ENCODE data around the gene ACOT6.
"Not testable (repeated sequence)": the region's sequence is repeated elsewhere in the genome, so short reads cannot be mapped to it uniquely, and the experiment has no call there.

- TF ChIP-seq, protein P1, sequence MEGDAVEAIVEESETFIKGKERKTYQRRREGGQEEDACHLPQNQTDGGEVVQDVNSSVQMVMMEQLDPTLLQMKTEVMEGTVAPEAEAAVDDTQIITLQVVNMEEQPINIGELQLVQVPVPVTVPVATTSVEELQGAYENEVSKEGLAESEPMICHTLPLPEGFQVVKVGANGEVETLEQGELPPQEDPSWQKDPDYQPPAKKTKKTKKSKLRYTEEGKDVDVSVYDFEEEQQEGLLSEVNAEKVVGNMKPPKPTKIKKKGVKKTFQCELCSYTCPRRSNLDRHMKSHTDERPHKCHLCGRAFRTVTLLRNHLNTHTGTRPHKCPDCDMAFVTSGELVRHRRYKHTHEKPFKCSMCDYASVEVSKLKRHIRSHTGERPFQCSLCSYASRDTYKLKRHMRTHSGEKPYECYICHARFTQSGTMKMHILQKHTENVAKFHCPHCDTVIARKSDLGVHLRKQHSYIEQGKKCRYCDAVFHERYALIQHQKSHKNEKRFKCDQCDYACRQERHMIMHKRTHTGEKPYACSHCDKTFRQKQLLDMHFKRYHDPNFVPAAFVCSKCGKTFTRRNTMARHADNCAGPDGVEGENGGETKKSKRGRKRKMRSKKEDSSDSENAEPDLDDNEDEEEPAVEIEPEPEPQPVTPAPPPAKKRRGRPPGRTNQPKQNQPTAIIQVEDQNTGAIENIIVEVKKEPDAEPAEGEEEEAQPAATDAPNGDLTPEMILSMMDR (IDR thresholded peaks at IDR 0.05): not testable (repeated sequence)
- not testable (repeated sequence) for TF ChIP-seq POLR2A (IDR thresholded peaks at IDR 0.05)
These were observed 38.6 kb upstream of the ACOT6 start for GRCh38 chr14:73573740-73574139.

Data from esophagus squamous epithelium (tissue), 4 donors.